HG03280 (cell line): ENCODE measurements around the gene IER2.

Experiments used
- ATAC-seq: cut with Tn5 transposase; IDR thresholded peaks from one replicate; pipeline ENCODE4 v1.9.1; 2021; ENCODE audit warnings: mild to moderate bottlenecking, moderate library complexity; ENCODE audit not compliant: unreplicated experiment

IER2 gene

GRCh38 chr19:13118424-13119193 lies 31.6 kb upstream of the IER2 start:
- ATAC-seq, result no peak

GRCh38 chr19:13119627-13120026 lies 30.6 kb upstream of the IER2 start:
- ATAC-seq, result no peak

GRCh38 chr19:13120031-13120430 lies 30.2 kb upstream of the IER2 start:
- no peak for ATAC-seq

GRCh38 chr19:13120817-13121216 lies 29.4 kb upstream of the IER2 start:
- no peak for ATAC-seq

- no peak for ATAC-seq
Observed at GRCh38 chr19:13121551-13122274, 28.5 kb upstream of the IER2 start.

GRCh38 chr19:13122275-13122878 lies 27.8 kb upstream of the IER2 start:
- no peak for ATAC-seq

GRCh38 chr19:13122980-13123957 lies 26.9 kb upstream of the IER2 start:
- no peak for ATAC-seq

- no peak for ATAC-seq
Observed at GRCh38 chr19:13127051-13127450, 23.2 kb upstream of the IER2 start.

- ATAC-seq, result no peak
Observed at GRCh38 chr19:13127811-13128575, 22.2 kb upstream of the IER2 start.

- no peak for ATAC-seq
Observed at GRCh38 chr19:13128583-13128982, 21.6 kb upstream of the IER2 start.

GRCh38 chr19:13129384-13129783 lies 20.8 kb upstream of the IER2 start:
- ATAC-seq, result no peak

- no peak for ATAC-seq
Observed at GRCh38 chr19:13130886-13131490, 19.2 kb upstream of the IER2 start.

GRCh38 chr19:13132471-13133180 lies 17.6 kb upstream of the IER2 start:
- no peak for ATAC-seq

- ATAC-seq, result no peak
Observed at GRCh38 chr19:13133241-13133870, 16.9 kb upstream of the IER2 start.

GRCh38 chr19:13134626-13135025 lies 15.6 kb upstream of the IER2 start:
- ATAC-seq, result no peak

GRCh38 chr19:13135068-13136062 lies 14.8 kb upstream of the IER2 start:
- ATAC-seq, result no peak

- no peak for ATAC-seq
Observed at GRCh38 chr19:13137290-13137794, 12.9 kb upstream of the IER2 start.
